Uterus (tissue), 4 donors: ENCODE data around the gene MIA2. TPM values are rescaled to one million over a fixed set of nuclear protein-coding genes. Genes with fewer than 3 reads are reported as not detected.

Experiments
- DNase-seq, 2 donors: peaks; one replicate each; pipeline ENCODE4 v3.0.0-alpha.2; 2019 to 2020
- H3K27ac ChIP-seq, 2 donors: fragments of 200-600 bp; sonication (generic); 1 replicate in 1 of 2; 2 replicates in 1 of 2; pipeline ENCODE4 v1.5.1; 2016 to 2018
- H3K27me3 ChIP-seq, 2 donors: fragments of 200-600 bp; sonication (generic); one replicate each; pipeline ENCODE4 v1.5.1; 2018 to 2019; ENCODE audit warnings: control low read depth in 1 of 2
- H3K36me3 ChIP-seq, 2 donors: fragments of 200-600 bp; sonication (generic); one replicate each; pipeline ENCODE4 v1.5.1; 2019; ENCODE audit warnings: control low read depth in 1 of 2
- H3K4me1 ChIP-seq, 2 donors: fragments of 200-600 bp; sonication (generic); one replicate each; pipeline ENCODE4 v1.5.1; 2018 to 2019; ENCODE audit warnings: control low read depth in 1 of 2
- H3K4me3 ChIP-seq, 2 donors: fragments of 200-600 bp; sonication (generic); 1 replicate in 1 of 2; 2 replicates in 1 of 2; pipeline ENCODE4 v1.5.1; 2018 to 2019; ENCODE audit warnings: mild to moderate bottlenecking in 1 of 2
- H3K9me3 ChIP-seq, 2 donors: fragments of 200-600 bp; sonication (generic); one replicate each; pipeline ENCODE4 v1.5.1; 2019; ENCODE audit warnings: control low read depth in 1 of 2
- CTCF ChIP-seq, 4 experiments: fragments of 200-600 bp in 2 of 4; fragments of 450-650 bp in 2 of 4; sonication (generic) in 2 of 4; IDR thresholded peaks; one replicate each; pipeline ENCODE4 v1.5.1; 2016 to 2019; ENCODE audit warnings: antibody characterized with exemption in 4 of 4, mild to moderate bottlenecking in 2 of 4, moderate library complexity in 1 of 4
- POLR2A ChIP-seq, 2 donors: fragments of 450-650 bp; IDR thresholded peaks; one replicate each; pipeline ENCODE4 v1.6.1; 2016; ENCODE audit warnings: antibody characterized with exemption in 2 of 2, mild to moderate bottlenecking in 1 of 2, moderate library complexity in 1 of 2
- intact Hi-C: fragments of 100-400 bp; cut with DNase I; formaldehyde crosslinking; loops from one replicate; pipeline ENCODE4 v1.15.1; 2023; ENCODE audit warnings: low total_unique reads
- total RNA-seq, 4 donors: library from RNA; depleted of rRNA in 3 of 4; stranded (reverse); fragments of >200 nt in 3 of 4; gene quantifications; one replicate each; pipeline versions ENCODE4 v1.1.0 to v1.2.4, GENCODE V29; 2014 to 2023
- donor health status: DM: yes; HTN: yes; CAD: no.

MIA2 gene
- total RNA-seq, 4 donors from 2014 or later: 15.3 to 38.2 (median 23.9) TPM

GRCh38 chr14:39307815-39308214, 74.1 kb downstream of the MIA2 start:
- TF ChIP-seq POLR2A (IDR thresholded peaks at IDR 0.05) (no peak), CTCF (IDR thresholded peaks at IDR 0.05) (no peak)
- Histone ChIP-seq H3K9me3 (no peaks in the 10 kb centered on the region), H3K4me1 (no peaks in the 10 kb centered on the region), H3K27ac (no peak overlapping the region), H3K27me3 (no peaks in the 10 kb centered on the region), H3K36me3 (peaks cover 0 to 6% of the 10 kb centered on the region in 2 donors), H3K4me3 (no peak overlapping the region)
- DNase-seq: no peak
- intact Hi-C loops: no loop called here

GRCh38 chr14:39310051-39310450, 76.3 kb downstream of the MIA2 start:
- Histone ChIP-seq H3K4me3 (no peak overlapping the region), H3K9me3 (no peaks in the 10 kb centered on the region), H3K27ac (no peak overlapping the region), H3K27me3 (no peaks in the 10 kb centered on the region), H3K36me3 (no peaks in the 10 kb centered on the region), H3K4me1 (no peaks in the 10 kb centered on the region)
- DNase-seq: no peak
- intact Hi-C loops: no loop called here
- TF ChIP-seq CTCF (IDR thresholded peaks at IDR 0.05) (no peak), POLR2A (IDR thresholded peaks at IDR 0.05) (no peak)

GRCh38 chr14:39315859-39316444, 82.2 kb downstream of the MIA2 start:
- H3K36me3 ChIP-seq: no peaks in the 10 kb centered on the region
- intact Hi-C loops: no loop called here
- no peaks in the 10 kb centered on the region for H3K9me3 ChIP-seq
- H3K27ac ChIP-seq: no peak overlapping the region
- no peak overlapping the region for H3K4me3 ChIP-seq
- TF ChIP-seq POLR2A (IDR thresholded peaks at IDR 0.05) (no peak), CTCF (IDR thresholded peaks at IDR 0.05) (no peak)
- no peak for DNase-seq
- no peaks in the 10 kb centered on the region for H3K27me3 ChIP-seq
- H3K4me1 ChIP-seq: no peaks in the 10 kb centered on the region

GRCh38 chr14:39316830-39317553, 83.3 kb downstream of the MIA2 start:
- H3K4me1 ChIP-seq: no peaks in the 10 kb centered on the region
- no peaks in the 10 kb centered on the region for H3K9me3 ChIP-seq
- intact Hi-C loops: no loop called here
- TF ChIP-seq CTCF (IDR thresholded peaks at IDR 0.05) (no peak), POLR2A (IDR thresholded peaks at IDR 0.05) (no peak)
- no peaks in the 10 kb centered on the region for H3K36me3 ChIP-seq
- DNase-seq: no peak
- H3K27me3 ChIP-seq: no peaks in the 10 kb centered on the region
- no peak overlapping the region for H3K4me3 ChIP-seq
- H3K27ac ChIP-seq: no peak overlapping the region

GRCh38 chr14:39318574-39318973, 84.9 kb downstream of the MIA2 start:
- no peak overlapping the region for H3K4me3 ChIP-seq
- TF ChIP-seq CTCF (IDR thresholded peaks at IDR 0.05) (no peak), POLR2A (IDR thresholded peaks at IDR 0.05) (no peak)
- intact Hi-C loops: no loop called here
- H3K27ac ChIP-seq: no peak overlapping the region
- H3K9me3 ChIP-seq: no peaks in the 10 kb centered on the region
- no peaks in the 10 kb centered on the region for H3K4me1 ChIP-seq
- H3K36me3 ChIP-seq: no peaks in the 10 kb centered on the region
- DNase-seq: no peak
- H3K27me3 ChIP-seq: no peaks in the 10 kb centered on the region
